Hepatic stellate cell (primary cell): ENCODE data around the gene BGLAP.

Experiments
- DNase-seq: peaks from one replicate; pipeline ENCODE4 v3.0.0; 2011; ENCODE audit warnings: low spot score

Gene BGLAP

DNA sequence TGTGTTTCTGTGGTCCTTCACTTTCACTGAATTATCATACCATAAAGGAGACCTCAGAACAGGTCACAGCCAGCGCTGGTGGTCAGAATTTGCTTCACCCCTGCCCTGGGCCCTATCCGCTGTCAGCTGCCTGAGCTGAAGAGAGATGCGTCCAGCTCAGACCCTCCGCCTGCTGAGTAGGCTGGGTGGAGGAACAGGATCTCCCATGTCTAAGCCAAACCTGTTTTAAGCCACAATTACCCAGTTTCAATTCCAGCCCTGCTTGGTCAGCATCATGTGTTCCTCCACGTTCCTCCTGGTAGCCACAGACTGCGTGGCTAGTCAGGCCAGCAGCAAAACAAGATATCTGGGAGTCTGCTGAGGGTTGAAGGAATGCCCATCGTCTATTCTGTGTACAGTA, 13.5 kb upstream of the BGLAP start:
- no peak for DNase-seq

DNA sequence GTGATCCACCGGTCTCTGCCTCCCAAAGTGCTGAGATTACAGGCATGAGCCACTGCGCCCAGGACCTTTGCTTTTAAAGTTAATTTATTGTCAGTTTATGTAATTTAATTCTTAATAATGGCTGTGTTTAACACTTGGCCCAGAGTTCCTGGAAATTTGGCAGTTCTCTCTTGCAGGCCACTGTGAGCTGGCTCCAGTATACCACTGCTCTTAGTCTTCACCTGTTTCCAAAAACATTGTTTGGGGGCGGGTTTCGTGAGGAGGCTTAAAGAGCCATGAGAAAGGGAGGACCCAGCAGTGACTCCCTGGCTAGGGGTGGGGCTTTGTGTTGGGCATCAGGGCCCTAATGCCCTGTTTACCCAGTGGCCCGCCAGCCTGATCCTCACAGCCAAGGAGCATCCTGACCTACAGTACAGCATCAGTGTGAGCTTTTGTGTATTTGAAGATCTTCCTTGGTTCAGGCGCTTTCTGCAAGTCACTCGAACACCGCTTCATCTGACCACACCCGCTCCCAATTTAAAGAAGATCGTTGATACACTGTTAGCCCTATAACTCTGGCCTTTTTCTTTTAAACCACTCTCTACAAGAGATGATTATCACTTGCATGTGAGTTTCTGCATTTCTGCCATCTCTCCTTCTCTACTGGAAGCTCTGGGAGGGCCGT, 12.0 kb upstream of the BGLAP start:
- DNase-seq = no peak

DNA sequence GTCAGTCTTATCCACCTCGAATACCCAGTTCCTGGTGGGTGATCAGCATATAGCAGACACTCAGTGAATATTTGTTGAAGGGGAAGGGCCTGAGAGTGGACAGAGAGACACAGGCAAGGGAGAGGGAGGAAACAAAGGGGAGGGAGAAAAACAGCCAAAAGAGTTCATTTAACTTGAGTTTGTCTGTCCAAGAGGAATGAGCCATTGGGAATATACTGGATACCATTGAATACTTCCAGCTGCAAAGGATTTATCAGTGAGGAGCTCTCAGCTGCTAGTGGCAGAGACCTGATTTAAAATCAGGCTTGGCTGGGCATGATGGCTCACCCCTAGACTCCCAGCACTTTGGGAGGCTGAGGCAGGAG, 11.5 kb upstream of the BGLAP start:
- DNase-seq = no peak

DNA sequence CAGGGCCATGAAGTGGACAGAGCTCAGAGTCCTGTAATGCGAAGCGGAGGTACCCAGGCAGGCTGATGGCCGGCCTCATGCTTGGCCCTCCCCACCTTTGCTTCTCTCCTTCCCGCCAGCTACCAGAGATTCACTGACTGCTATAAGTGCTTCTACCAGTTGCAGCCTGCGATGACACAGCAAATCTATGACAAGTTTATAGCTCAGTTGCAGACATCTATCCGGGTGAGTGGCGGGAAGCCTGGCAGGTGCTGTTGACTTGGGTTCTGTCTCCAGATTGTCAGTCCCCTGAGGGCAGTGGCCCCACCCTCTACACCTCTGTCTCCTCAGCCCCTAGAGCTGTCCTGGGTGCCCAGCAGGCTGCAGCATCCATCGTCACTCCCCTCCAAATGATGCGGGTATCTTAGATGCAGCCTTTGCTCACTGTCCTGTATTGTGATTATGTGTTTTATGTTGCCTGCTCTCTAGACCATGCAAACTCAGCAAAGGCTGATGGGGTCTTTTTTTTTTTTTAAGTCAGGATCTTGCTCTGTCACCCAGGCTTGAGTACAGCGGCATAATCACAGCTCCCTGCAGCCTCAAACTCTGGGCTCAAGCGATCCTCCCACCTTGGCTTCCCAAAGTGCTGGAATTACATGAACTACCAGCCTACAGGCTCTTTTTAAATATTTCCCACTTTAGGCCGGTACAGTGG, 9.6 kb upstream of the BGLAP start:
- no peak for DNase-seq

DNA sequence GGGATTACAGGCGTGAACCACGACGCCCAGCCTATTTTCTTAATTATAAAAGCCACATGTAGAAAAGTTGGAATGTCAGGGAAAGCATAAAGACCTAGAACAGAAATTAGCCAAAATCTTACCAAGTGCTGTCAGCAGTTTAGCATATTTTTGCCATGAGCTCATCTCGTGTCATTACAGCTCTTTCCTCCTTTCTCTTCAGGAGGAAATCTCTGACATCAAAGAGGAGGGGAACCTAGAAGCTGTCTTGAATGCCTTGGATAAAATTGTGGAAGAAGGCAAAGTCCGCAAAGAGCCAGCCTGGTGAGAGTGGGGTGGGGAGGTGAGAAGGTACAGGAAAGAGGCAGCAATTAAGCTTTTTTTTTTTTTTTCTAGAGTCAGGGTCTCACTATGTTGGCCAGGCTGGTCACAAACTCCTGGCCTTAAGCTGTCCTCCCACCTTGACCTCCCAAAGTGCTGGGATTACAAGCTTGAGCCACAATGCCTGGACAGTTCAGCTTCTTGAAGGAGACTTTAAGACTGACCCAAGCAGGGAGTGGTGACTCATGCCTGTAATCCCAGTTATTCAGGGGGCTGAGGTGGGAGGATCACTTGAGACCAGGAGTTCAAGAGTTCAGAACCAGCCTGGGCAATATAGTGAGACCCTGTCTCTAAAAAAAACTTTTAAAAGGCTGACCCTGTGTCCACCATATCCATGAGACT, 8.4 kb upstream of the BGLAP start:
- peak; percentile 84 for DNase-seq

DNA sequence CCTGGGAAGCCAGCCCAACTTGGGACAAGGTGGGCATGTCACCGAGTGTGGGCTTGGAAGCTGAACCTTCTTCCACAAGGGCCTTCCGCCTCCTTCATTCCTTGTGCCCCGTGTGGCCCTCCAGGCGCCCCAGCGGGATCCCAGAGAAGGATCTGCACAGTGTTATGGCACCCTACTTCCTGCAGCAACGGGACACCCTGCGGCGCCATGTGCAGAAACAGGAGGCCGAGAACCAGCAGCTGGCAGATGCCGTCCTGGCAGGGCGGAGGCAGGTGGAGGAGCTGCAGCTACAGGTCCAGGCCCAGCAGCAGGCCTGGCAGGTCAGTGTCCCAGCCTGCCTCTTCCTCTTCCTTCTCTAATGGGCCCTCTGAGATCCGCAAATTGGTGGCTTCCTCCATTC, 5.8 kb upstream of the BGLAP start:
- DNase-seq = no peak

DNA sequence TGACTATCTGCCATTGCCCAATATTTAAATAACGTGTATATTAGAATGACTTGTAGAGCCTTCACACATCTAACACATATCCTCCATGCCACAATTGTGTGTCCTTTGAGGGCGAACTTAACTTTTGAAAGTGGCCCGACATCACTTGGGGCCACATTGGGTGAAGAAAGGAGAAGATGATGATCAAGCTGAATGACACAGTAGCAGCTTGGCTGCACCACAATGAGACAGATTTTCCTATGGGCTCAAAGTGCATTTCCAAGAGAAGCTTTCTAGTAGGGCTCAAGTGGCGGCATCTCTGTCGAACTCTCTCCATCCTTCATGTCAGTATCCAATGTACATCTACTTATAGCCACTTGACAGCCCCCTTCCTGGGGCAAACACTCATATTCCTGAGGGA, 3.7 kb upstream of the BGLAP start:
- no peak for DNase-seq

DNA sequence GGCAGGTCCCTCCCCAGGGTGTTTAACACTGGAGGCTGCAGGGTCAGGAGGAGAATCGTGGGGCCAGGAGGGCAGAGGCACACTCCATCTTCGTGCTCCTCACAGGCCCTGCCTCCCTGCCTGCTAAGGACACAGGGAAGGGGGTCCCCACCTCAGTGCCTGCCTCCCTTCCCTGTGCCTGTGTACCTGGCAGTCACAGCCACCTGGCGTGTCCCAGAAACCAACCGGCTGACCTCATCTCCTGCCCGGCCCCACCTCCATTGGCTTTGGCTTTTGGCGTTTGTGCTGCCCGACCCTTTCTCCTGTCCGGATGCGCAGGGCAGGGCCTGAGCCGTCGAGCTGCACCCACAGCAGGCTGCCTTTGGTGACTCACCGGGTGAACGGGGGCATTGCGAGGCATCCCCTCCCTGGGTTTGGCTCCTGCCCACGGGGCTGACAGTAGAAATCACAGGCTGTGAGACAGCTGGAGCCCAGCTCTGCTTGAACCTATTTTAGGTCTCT, 623 bp upstream of the BGLAP start:
- no peak for DNase-seq

DNA sequence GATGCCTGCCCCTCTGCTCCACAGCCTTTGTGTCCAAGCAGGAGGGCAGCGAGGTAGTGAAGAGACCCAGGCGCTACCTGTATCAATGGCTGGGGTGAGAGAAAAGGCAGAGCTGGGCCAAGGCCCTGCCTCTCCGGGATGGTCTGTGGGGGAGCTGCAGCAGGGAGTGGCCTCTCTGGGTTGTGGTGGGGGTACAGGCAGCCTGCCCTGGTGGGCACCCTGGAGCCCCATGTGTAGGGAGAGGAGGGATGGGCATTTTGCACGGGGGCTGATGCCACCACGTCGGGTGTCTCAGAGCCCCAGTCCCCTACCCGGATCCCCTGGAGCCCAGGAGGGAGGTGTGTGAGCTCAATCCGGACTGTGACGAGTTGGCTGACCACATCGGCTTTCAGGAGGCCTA, 754 bp downstream of the BGLAP start:
- no peak for DNase-seq

DNA sequence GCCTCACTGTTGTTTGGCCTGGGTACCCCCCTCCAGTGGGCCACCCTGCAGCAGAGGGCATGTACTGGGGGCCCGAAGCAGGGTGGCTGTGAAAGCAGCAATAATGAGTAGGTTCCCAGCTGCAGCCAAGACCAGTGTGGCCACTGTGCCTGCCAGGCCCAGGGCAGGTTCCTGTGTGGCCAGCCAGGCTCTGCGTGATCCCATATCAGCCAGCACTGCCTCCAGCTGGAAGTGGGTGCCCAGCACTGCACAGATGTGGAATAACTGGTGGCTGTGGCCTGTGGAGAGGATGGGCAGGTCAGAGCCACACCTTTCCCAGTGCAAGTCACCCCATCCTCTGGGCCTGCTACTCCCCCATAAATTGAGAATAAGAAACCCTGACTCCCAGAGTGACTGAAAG, 2.1 kb downstream of the BGLAP start:
- DNase-seq = no peak

DNA sequence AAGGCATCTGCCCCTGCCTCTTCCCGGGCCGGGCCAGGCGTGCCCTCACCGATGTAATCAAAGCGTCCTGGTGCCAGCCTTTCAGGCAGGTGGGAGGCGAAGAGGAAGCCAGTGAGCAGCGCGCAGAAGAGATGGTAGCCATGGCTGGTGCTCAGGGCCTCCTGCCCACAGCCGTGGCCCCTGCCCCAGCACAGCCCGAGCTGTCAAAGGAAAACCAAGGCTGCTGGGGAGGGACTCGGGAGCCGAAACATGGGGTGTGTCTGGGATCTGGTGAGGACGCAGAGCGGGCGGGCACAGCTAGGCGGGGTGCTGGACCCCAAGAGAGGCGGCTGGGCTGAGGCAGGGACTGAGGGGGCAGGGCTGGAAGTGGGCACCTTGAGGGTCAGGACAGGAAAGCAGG, 2.7 kb downstream of the BGLAP start:
- DNase-seq = no peak

DNA sequence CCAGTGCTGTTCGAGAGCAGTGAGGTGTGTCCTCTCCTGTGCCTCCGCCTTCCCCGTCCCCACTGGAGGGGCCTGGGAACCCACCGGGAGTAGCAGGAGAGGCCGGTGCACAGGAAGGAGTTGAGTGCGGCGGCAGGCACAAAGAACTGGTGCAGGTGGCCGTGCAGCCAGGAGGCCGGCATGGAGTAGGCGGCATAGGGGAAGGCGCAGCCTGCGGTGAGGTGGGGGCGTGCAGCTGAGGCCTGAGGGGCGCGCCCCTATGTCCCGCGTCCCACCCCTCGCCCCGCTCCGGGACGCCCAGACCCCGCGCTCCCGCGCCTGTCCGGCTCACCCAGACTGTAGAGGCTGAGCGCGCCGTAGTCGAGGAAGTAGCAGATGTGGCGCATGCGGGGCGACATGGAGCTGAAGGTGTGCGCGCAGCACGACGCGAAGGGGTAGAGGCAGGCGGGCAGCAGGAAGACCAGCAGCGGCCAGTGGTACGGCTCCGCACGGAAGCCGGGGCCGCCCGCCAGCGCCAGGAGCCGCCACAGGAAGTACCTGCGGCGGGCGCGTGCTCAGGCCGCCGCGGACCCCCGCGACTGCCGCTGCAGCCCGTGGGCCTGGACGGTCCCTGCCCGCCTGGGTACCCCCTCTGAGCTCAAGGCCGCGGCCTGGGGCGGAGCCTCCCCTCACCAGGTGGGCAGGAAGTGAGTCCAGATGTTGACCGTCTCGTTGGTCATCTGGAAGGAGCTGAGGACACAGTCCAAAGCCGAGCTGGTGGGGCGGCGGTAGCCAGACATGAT, 3.7 kb downstream of the BGLAP start:
- DNase-seq = peak; percentile 51

DNA sequence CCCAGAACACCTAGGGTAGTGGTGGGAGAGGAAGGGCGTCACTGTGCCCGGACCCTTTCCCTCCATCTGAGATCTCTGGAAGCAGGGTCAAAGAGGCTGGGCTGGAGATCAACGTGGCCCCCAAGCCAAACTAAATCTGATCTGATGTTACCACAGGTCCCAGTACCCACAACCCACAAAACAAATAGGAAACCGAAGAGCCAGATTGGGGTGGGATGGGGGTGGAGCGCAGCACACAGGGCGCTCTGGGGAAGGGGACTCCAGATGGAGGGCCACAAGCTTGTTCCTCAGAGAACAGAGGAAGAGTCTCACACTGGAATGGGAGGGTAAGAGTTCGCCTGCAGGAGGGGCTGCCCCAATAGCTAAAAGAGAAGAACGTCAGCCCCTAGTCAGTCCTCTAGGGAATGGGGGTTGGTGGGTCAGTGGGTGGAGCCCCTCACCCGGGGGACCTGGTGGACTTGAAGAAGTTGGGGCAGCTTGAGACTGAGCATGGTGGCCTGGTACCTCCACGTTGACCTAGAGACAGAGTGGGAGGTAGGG, 4.3 kb downstream of the BGLAP start:
- no peak for DNase-seq

DNA sequence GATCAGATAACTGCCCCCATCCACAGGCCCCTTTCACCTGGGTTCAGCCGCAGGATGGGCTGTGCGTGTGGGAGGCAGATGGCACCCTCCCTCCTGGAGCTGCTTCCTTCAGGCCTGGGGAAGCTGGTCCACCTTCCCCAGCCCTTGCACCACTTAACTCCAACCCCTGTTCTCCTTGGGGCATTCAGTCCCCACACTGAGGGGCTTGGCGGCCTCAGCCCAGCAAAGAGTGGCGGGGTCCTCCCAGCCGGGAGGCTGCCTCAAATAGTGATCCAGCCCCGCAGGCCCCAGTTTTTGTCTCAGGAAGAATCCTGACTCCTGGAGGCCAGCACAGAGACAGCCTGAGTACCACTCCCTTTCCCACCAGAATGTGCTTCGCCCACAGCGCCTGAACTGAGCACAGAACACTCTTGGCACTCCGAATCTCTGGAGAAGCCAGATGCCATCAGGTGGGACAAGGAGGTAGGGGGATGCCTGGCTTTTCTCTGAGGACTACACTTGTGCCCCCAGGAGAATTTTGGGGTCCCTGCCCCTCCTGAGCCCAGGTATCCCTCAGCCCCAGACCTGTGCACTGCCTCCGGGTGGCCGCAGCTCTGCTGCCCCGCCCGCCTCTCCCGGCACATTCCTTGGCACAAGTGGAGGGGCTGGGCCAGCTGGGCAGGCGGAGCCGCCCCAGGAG, 4.9 kb downstream of the BGLAP start:
- DNase-seq = no peak

DNA sequence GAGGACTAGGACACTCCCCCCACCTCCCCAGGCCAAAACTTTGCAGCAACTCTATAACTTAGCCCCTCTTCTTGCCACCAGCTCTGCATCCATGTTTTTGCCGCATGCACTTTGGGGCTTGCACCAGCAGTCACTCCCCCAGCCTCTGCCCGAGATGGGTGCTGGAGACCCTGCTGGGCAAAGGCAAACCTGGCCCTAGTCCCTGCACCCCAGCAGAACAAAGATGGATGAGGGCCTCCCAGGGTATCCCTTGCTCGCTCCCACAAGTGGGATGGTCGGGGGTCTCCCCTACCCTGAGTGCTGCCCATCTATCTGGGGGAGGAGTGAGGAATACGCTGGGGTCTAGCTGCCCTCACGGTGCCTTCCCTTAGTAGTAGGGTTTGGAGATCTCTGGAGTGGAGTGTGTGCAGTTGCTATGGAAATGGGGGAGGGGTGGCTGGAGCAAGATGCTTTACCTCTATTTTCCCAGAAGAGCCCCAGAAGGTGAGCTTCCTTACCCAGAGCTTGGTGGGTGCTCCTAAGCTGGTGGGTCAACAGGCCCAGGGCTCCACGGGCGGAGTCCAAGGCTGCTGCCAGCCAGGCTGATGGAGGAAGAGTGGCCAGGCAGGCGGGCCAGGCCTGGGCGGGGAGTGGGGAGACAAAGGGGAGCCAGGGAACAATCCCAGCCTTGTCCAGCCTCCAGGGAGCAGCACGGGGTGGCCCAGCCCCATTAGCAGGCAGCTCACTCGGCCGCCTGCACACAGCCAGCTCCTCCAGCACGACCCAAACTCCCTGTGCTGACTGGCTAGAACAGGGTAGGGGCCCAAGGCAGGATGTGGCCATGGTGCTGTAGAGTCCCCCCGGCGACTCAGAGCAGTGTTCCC, 5.7 kb downstream of the BGLAP start, which contains the start of gene PAQR6:
Gene PAQR6, minus strand, starts transcription at position 597 of the 863 bp plus-strand sequence. CDS start 1,325 bp downstream, outside the sequence.
- DNase-seq = no peak

DNA sequence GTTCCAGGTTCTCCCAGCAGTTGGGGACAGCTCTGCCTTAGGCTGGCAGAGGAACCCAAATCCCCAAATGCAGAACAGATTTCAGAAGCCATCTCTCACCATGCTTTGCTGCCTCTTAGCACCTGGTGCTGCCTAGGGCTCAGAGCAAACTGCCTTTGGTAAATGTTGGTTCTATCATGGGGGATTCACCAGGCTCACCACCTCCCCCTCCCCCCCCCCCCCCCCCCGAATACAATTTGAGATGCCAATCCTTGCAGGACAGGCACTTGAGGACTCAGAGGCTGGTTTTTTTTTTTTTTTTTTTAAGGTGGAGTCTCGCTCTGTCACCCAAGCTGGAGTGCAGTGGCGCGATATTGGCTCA, 6.3 kb downstream of the BGLAP start:
- DNase-seq = no peak

DNA sequence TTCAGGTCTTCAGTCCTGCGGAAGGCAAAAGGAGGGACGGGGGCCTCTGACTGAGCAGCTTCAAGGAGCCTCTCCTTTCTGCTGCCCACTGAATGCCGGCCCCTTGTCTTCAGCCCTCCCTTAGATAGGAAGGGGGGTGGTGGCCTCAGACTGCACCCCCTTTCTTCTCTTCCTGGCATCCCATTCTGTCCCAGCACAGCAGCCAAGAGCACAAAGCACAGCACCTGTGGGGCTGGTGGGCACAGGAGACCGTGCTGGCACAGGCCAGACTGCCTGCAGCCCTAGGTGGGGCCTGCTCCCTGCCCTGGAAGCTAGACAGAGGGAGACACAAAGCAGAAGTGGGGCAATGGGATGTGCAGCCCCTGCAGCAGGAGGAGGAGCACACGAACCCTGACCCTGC, 7.6 kb downstream of the BGLAP start:
- DNase-seq = no peak

DNA sequence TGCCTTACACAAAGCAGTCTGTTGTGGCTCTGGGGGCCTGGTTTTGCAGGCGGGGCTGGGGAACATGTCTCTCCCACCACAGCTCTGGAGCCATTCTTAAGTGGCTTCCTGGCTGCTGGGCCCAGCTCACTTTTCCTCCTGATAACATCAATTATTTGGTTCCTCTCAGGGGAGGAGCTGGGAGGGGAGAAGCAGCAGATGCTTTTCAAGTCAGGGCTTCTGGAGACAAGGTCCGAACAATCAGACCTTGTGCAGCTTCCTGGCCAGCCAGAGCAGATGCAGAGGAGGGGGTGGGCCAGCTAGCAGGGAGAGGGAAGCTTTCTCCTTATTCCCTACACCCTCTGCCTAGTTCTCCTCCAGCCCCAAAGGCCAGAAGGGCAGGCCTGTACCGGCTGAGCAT, 9.5 kb downstream of the BGLAP start:
- DNase-seq = no peak

DNA sequence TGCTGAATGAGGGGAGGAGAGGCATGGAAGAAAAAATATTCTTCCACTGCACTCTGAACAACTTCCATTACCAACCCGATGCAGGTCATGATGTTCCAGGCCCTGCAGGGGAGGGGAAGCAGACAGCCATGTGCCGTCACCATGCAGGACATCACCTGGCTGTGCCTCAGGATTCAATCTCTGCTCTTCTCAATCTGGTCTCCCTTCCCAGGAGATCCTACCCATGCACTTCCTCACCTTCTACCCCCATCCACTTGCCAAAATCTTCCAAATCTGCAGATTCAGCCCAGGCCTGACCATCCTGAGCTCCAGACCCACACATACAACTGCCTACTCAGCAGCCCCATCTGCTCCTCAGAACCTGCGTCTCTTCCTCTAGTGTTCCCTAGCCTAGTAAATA, 11.7 kb downstream of the BGLAP start:
- no peak for DNase-seq

DNA sequence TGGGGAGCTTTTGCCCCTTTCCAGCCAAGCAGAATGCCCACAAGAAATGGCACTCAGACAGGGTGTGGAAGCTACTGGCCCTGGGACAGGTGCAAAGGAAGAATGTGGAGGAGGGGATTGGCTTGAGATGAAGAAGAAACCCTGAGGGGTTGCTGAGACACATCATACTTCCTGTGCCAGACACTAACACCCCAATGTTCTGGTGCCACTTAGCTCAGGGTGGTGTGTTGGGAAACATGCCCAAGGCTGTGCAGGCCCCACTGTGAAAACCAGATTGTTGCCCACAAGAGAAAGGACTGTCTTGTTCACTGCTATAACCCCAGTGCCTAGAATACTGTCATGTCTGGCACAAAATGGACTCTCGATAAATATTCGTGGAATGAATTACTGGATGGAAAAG, 15.7 kb downstream of the BGLAP start:
- no peak for DNase-seq

DNA sequence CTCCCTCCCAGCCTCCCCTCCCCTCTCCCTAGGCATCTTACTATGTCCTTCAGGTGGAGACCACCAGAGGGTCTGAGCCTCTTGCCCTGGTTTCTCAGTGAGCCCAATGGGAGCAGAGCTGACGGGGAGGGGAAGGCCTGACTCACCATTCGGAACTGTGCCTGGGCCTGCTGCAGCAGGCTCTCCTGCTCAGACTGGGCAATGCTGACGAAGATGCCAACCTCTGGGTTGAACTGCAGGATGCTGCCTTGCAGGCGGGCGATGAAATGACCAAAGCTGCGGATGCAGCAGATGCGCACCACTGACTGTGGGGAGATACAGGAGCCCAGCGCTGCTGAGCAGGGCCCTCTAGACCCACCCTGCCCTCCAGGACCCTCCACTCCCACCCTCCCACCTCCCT, 16.9 kb downstream of the BGLAP start:
- no peak for DNase-seq
